ENCODE data around the gene CLDND1. TPM values are rescaled to one million over a fixed set of nuclear protein-coding genes. Genes with fewer than 3 reads are reported as not detected.

CLDND1 gene
- total and polyA plus RNA-seq, 2 donors (not counting 1 experiment from before 2014, with no cell fraction given): 69.4 to 134 TPM

DNA sequence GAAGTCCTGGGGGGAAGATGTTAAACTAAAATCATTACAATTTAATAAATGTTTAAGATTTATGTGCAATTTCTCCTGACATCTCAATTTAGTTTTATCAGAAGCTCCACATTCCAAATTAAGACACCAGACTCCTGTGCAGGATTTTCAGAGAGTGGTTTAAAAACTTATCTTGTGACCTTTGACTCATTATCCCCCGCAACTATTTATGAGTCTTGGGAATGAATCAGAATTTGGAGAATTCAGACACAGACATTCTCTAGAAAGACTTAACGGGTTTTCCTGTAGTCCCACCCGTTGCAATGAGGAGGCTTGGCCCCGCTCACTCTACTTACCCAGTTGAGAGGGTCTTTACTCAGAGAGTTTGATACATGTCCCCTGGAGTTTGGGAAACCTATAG lies 18.2 kb downstream of the CLDND1 start:
- no peaks in the 10 kb centered on the region for H3K27me3 ChIP-seq (replicated peaks in 1 of 4; ENCODE audit: control extremely low read depth in 1 of 4, control insufficient read depth in 3 of 4, insufficient read depth in 4 of 4, low read length in 3 of 4)
- H4K20me1 ChIP-seq (ENCODE audit: control insufficient read depth, insufficient read depth, low read length, poor library complexity, severe bottlenecking): no peaks in the 10 kb centered on the region
- Mint-ChIP-seq H3K4me1 (no peaks in the 10 kb centered on the region), H3K27ac (no peak overlapping the region), H3K9me3 (ENCODE audit: insufficient read depth) (no peaks in the 10 kb centered on the region), H3K27me3 (no peaks in the 10 kb centered on the region), H3K4me3 (no peak overlapping the region)
- no peak overlapping the region for H3K4me2 ChIP-seq (replicated peaks; ENCODE audit: low read depth, low read length, poor library complexity, severe bottlenecking)
- intact Hi-C loops (cut with micrococcal nuclease): no loop called here
- no peaks in the 10 kb centered on the region for H3K79me2 ChIP-seq (ENCODE audit: control insufficient read depth, insufficient read depth, low read length)
- no peak for TF ChIP-seq EZH2 (IDR thresholded peaks at IDR 0.05; ENCODE audit: borderline replicate concordance, insufficient read depth, low read depth, low read length, poor library complexity, severe bottlenecking)
- TF ChIP-seq, protein P1, sequence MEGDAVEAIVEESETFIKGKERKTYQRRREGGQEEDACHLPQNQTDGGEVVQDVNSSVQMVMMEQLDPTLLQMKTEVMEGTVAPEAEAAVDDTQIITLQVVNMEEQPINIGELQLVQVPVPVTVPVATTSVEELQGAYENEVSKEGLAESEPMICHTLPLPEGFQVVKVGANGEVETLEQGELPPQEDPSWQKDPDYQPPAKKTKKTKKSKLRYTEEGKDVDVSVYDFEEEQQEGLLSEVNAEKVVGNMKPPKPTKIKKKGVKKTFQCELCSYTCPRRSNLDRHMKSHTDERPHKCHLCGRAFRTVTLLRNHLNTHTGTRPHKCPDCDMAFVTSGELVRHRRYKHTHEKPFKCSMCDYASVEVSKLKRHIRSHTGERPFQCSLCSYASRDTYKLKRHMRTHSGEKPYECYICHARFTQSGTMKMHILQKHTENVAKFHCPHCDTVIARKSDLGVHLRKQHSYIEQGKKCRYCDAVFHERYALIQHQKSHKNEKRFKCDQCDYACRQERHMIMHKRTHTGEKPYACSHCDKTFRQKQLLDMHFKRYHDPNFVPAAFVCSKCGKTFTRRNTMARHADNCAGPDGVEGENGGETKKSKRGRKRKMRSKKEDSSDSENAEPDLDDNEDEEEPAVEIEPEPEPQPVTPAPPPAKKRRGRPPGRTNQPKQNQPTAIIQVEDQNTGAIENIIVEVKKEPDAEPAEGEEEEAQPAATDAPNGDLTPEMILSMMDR (IDR thresholded peaks at IDR 0.05): no peak
- H3K27ac ChIP-seq (ENCODE audit: low read length in 2 of 2): no peak overlapping the region
- H3K9ac ChIP-seq (ENCODE audit: low read length): no peak overlapping the region
- H2AFZ ChIP-seq (ENCODE audit: insufficient read depth, low read depth, low read length, poor library complexity, severe bottlenecking): no peak overlapping the region
- ChIA-PET POLR2A (no interaction called here), CTCF (no interaction called here)
- no CpG with 5 or more reads among the region's 4 CpGs for WGBS (ENCODE audit: insufficient coverage)
- no peaks in the 10 kb centered on the region for H3K4me1 ChIP-seq (ENCODE audit: control insufficient read depth in 2 of 2, insufficient read depth in 2 of 2, low read length in 2 of 2)
- ATAC-seq (ENCODE audit: low read depth) (no peak), DNase-seq (no peak)
- H3K4me3 ChIP-seq (ENCODE audit: control extremely low read depth in 1 of 5, extremely low read depth in 1 of 5, insufficient read depth in 1 of 5, low read depth in 2 of 5, low read length in 4 of 5): no peak overlapping the region
- H3K9me3 ChIP-seq (ENCODE audit: control extremely low read depth in 1 of 3, control insufficient read depth in 2 of 3, insufficient read depth in 1 of 3, low read length in 2 of 3): no peaks in the 10 kb centered on the region
- peaks cover 3 to 4% of the 10 kb centered on the region in 2 experiments for H3K36me3 ChIP-seq (replicated peaks in 1 of 2; ENCODE audit: control extremely low read depth in 1 of 2, control insufficient read depth in 1 of 2, extremely low read depth in 1 of 2, insufficient read depth in 2 of 2, low read length in 1 of 2)

DNA sequence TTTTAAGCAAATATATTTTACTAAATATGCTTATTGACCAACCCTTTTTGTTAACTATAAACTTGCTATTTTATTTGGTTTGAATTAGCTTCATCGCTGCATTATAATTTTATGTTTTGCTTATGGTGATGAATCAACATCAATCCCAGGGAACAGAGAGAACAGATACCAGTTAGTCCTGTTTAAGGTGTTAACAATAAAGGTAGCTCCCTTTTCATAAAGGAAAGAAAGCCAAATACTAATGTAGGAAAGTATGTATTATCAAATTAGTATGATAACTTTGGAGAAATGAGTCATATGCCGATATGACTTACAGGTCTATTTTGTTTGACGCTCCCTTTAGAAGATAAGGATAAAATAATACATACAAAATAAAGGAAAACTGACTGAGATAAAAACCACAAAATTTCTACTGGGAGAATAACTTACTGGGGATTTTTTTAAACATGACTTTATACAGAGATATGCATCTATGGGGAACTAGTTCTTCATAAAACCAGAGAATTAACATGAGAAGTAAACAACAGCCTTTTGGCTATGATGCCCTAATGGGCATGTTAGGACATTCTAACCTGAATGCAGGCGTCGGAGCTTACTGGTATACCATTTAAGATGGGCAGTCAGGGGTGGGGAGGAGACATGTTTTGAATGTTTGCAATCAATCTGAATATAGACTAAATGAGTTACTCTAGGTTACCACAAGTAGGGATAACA lies 20.7 kb downstream of the CLDND1 start:
- no peak for TF ChIP-seq EZH2 (IDR thresholded peaks at IDR 0.05; ENCODE audit: borderline replicate concordance, insufficient read depth, low read depth, low read length, poor library complexity, severe bottlenecking)
- TF ChIP-seq, protein P1 (IDR thresholded peaks at IDR 0.05): no peak
- no peak for DNase-seq
- Histone ChIP-seq H3K4me3 (ENCODE audit: control extremely low read depth in 1 of 5, extremely low read depth in 1 of 5, insufficient read depth in 1 of 5, low read depth in 2 of 5, low read length in 4 of 5) (no peak overlapping the region), H3K9ac (ENCODE audit: low read length) (no peak overlapping the region), H3K79me2 (ENCODE audit: control insufficient read depth, insufficient read depth, low read length) (no peaks in the 10 kb centered on the region), H3K4me2 (replicated peaks; ENCODE audit: low read depth, low read length, poor library complexity, severe bottlenecking) (no peak overlapping the region), H4K20me1 (ENCODE audit: control insufficient read depth, insufficient read depth, low read length, poor library complexity, severe bottlenecking) (no peaks in the 10 kb centered on the region), H2AFZ (ENCODE audit: insufficient read depth, low read depth, low read length, poor library complexity, severe bottlenecking) (no peak overlapping the region), H3K27ac (ENCODE audit: low read length in 2 of 2) (no peak overlapping the region), H3K36me3 (replicated peaks in 1 of 2; ENCODE audit: control extremely low read depth in 1 of 2, control insufficient read depth in 1 of 2, extremely low read depth in 1 of 2, insufficient read depth in 2 of 2, low read length in 1 of 2) (no peaks in the 10 kb centered on the region), H3K4me1 (ENCODE audit: control insufficient read depth in 2 of 2, insufficient read depth in 2 of 2, low read length in 2 of 2) (no peaks in the 10 kb centered on the region), H3K9me3 (ENCODE audit: control extremely low read depth in 1 of 3, control insufficient read depth in 2 of 3, insufficient read depth in 1 of 3, low read length in 2 of 3) (no peaks in the 10 kb centered on the region), H3K27me3 (replicated peaks in 1 of 4; ENCODE audit: control extremely low read depth in 1 of 4, control insufficient read depth in 3 of 4, insufficient read depth in 4 of 4, low read length in 3 of 4) (no peaks in the 10 kb centered on the region)
- intact Hi-C loops (cut with micrococcal nuclease): no loop called here
- ATAC-seq (ENCODE audit: low read depth): no peak
- ChIA-PET POLR2A (no interaction called here), CTCF (interaction anchor here (0.6 kb wide), 1 partner anchor 463 kb away, joined by 3 read pairs; no protein-coding TSS in a partner anchor)
- 100% methylated on average over 2 of the region's 5 CpGs for WGBS (ENCODE audit: insufficient coverage)
- no peaks in the 10 kb centered on the region for H3K9me3 Mint-ChIP-seq (ENCODE audit: insufficient read depth)
- no peaks in the 10 kb centered on the region for H3K27me3 Mint-ChIP-seq
- no peak overlapping the region for H3K27ac Mint-ChIP-seq
- no peak overlapping the region for H3K4me3 Mint-ChIP-seq
- no peaks in the 10 kb centered on the region for H3K4me1 Mint-ChIP-seq

Measured in B cell (primary cell).